ENCODE results near the gene KRT72.

Gene KRT72

GRCh38 chr12:52608826-52609630, 7.8 kb upstream of the KRT72 start:
- no peaks in the 10 kb centered on the region for H3K27me3 ChIP-seq (ENCODE audit: insufficient read depth, low read length)
- no peak overlapping the region for H4K8ac ChIP-seq (ENCODE audit: low read depth, low read length)
- DNase-seq: no peak
- H3K23ac ChIP-seq (ENCODE audit: low read length): no peak overlapping the region
- H3K36me3 ChIP-seq (ENCODE audit: control insufficient read depth in 1 of 2, insufficient read depth in 2 of 2, low read length in 2 of 2): no peaks in the 10 kb centered on the region
- H3K27ac ChIP-seq (ENCODE audit: low read depth, low read length): no peak overlapping the region
- no peak overlapping the region for H3K9ac ChIP-seq (ENCODE audit: low read length)
- H2AK5ac ChIP-seq (ENCODE audit: low read length): no peak overlapping the region
- no peaks in the 10 kb centered on the region for H3K79me2 ChIP-seq (ENCODE audit: control insufficient read depth, insufficient read depth, low read length, poor library complexity)
- no peak overlapping the region for H3K14ac ChIP-seq (ENCODE audit: low read length)
- H2AFZ ChIP-seq (ENCODE audit: insufficient read depth, low read length, poor library complexity): no peak overlapping the region
- WGBS (ENCODE audit: extremely low coverage, insufficient coverage, insufficient read length): no CpG with 5 or more reads among the region's 8 CpGs
- no peaks in the 10 kb centered on the region for H3K79me1 ChIP-seq (ENCODE audit: low read length)
- no peak overlapping the region for H2BK120ac ChIP-seq (ENCODE audit: insufficient read depth, low read length, poor library complexity)
- no peaks in the 10 kb centered on the region for H3K4me1 ChIP-seq (ENCODE audit: control insufficient read depth in 1 of 2, insufficient read depth in 2 of 2, low read length in 2 of 2)
- H3K18ac ChIP-seq (ENCODE audit: low read length): no peak overlapping the region
- no peak overlapping the region for H3K4me2 ChIP-seq (ENCODE audit: low read length)
- no peak overlapping the region for H3K4me3 ChIP-seq (ENCODE audit: low read depth, low read length)
- H4K12ac ChIP-seq (ENCODE audit: low read depth, low read length): no peak overlapping the region
- no peak overlapping the region for H4K91ac ChIP-seq (ENCODE audit: low read depth, low read length)
- peaks cover 6% of the 10 kb centered on the region for H3K9me3 ChIP-seq (ENCODE audit: insufficient read depth, low read depth, low read length)
- no peak overlapping the region for H3K4ac ChIP-seq (ENCODE audit: low read depth, low read length)
- H2BK12ac ChIP-seq (ENCODE audit: low read length): no peak overlapping the region
- H2BK5ac ChIP-seq (ENCODE audit: low read depth, low read length, poor library complexity): no peak overlapping the region

GRCh38 chr12:52608161-52608560, 6.9 kb upstream of the KRT72 start:
- H3K4me2 ChIP-seq (ENCODE audit: low read length): no peak overlapping the region
- no peak overlapping the region for H3K4ac ChIP-seq (ENCODE audit: low read depth, low read length)
- DNase-seq: no peak
- H4K91ac ChIP-seq (ENCODE audit: low read depth, low read length): no peak overlapping the region
- H4K12ac ChIP-seq (ENCODE audit: low read depth, low read length): no peak overlapping the region
- no peak overlapping the region for H3K4me3 ChIP-seq (ENCODE audit: low read depth, low read length)
- no peak overlapping the region for H3K23ac ChIP-seq (ENCODE audit: low read length)
- no CpG with 5 or more reads among the region's 6 CpGs for WGBS (ENCODE audit: extremely low coverage, insufficient coverage, insufficient read length)
- peaks cover 3% of the 10 kb centered on the region for H3K9me3 ChIP-seq (ENCODE audit: insufficient read depth, low read depth, low read length)
- H3K4me1 ChIP-seq (ENCODE audit: control insufficient read depth in 1 of 2, insufficient read depth in 2 of 2, low read length in 2 of 2): no peaks in the 10 kb centered on the region
- H2BK12ac ChIP-seq (ENCODE audit: low read length): no peak overlapping the region
- H3K27me3 ChIP-seq (ENCODE audit: insufficient read depth, low read length): no peaks in the 10 kb centered on the region
- no peak overlapping the region for H3K9ac ChIP-seq (ENCODE audit: low read length)
- H3K79me1 ChIP-seq (ENCODE audit: low read length): no peaks in the 10 kb centered on the region
- H3K36me3 ChIP-seq (ENCODE audit: control insufficient read depth in 1 of 2, insufficient read depth in 2 of 2, low read length in 2 of 2): no peaks in the 10 kb centered on the region
- H3K18ac ChIP-seq (ENCODE audit: low read length): no peak overlapping the region
- H2AK5ac ChIP-seq (ENCODE audit: low read length): no peak overlapping the region
- H4K8ac ChIP-seq (ENCODE audit: low read depth, low read length): no peak overlapping the region
- no peak overlapping the region for H2BK5ac ChIP-seq (ENCODE audit: low read depth, low read length, poor library complexity)
- no peaks in the 10 kb centered on the region for H3K79me2 ChIP-seq (ENCODE audit: control insufficient read depth, insufficient read depth, low read length, poor library complexity)
- no peak overlapping the region for H2BK120ac ChIP-seq (ENCODE audit: insufficient read depth, low read length, poor library complexity)
- no peak overlapping the region for H3K27ac ChIP-seq (ENCODE audit: low read depth, low read length)
- H3K14ac ChIP-seq (ENCODE audit: low read length): no peak overlapping the region
- no peak overlapping the region for H2AFZ ChIP-seq (ENCODE audit: insufficient read depth, low read length, poor library complexity)

GRCh38 chr12:52607314-52607713, 6.1 kb upstream of the KRT72 start:
- H3K9ac ChIP-seq (ENCODE audit: low read length): no peak overlapping the region
- no peaks in the 10 kb centered on the region for H3K79me1 ChIP-seq (ENCODE audit: low read length)
- no CpG with 5 or more reads among the region's 1 CpG for WGBS (ENCODE audit: extremely low coverage, insufficient coverage, insufficient read length)
- no peak overlapping the region for H4K91ac ChIP-seq (ENCODE audit: low read depth, low read length)
- no peak overlapping the region for H2BK5ac ChIP-seq (ENCODE audit: low read depth, low read length, poor library complexity)
- no peak overlapping the region for H2BK120ac ChIP-seq (ENCODE audit: insufficient read depth, low read length, poor library complexity)
- no peaks in the 10 kb centered on the region for H3K36me3 ChIP-seq (ENCODE audit: control insufficient read depth in 1 of 2, insufficient read depth in 2 of 2, low read length in 2 of 2)
- no peak overlapping the region for H3K14ac ChIP-seq (ENCODE audit: low read length)
- no peak for DNase-seq
- H3K79me2 ChIP-seq (ENCODE audit: control insufficient read depth, insufficient read depth, low read length, poor library complexity): no peaks in the 10 kb centered on the region
- no peak overlapping the region for H3K4me3 ChIP-seq (ENCODE audit: low read depth, low read length)
- peaks cover 3% of the 10 kb centered on the region for H3K9me3 ChIP-seq (ENCODE audit: insufficient read depth, low read depth, low read length)
- no peak overlapping the region for H3K27ac ChIP-seq (ENCODE audit: low read depth, low read length)
- no peak overlapping the region for H4K8ac ChIP-seq (ENCODE audit: low read depth, low read length)
- H3K4me1 ChIP-seq (ENCODE audit: control insufficient read depth in 1 of 2, insufficient read depth in 2 of 2, low read length in 2 of 2): no peaks in the 10 kb centered on the region
- H3K18ac ChIP-seq (ENCODE audit: low read length): no peak overlapping the region
- H3K23ac ChIP-seq (ENCODE audit: low read length): no peak overlapping the region
- no peak overlapping the region for H3K4ac ChIP-seq (ENCODE audit: low read depth, low read length)
- H3K27me3 ChIP-seq (ENCODE audit: insufficient read depth, low read length): no peaks in the 10 kb centered on the region
- H3K4me2 ChIP-seq (ENCODE audit: low read length): no peak overlapping the region
- no peak overlapping the region for H4K12ac ChIP-seq (ENCODE audit: low read depth, low read length)
- no peak overlapping the region for H2BK12ac ChIP-seq (ENCODE audit: low read length)
- H2AFZ ChIP-seq (ENCODE audit: insufficient read depth, low read length, poor library complexity): no peak overlapping the region
- no peak overlapping the region for H2AK5ac ChIP-seq (ENCODE audit: low read length)

GRCh38 chr12:52606581-52607218, 5.4 kb upstream of the KRT72 start:
- no peak overlapping the region for H4K12ac ChIP-seq (ENCODE audit: low read depth, low read length)
- no peaks in the 10 kb centered on the region for H3K79me1 ChIP-seq (ENCODE audit: low read length)
- no peaks in the 10 kb centered on the region for H3K4me1 ChIP-seq (ENCODE audit: control insufficient read depth in 1 of 2, insufficient read depth in 2 of 2, low read length in 2 of 2)
- peaks cover 3% of the 10 kb centered on the region for H3K9me3 ChIP-seq (ENCODE audit: insufficient read depth, low read depth, low read length)
- no peak overlapping the region for H2BK5ac ChIP-seq (ENCODE audit: low read depth, low read length, poor library complexity)
- WGBS (ENCODE audit: extremely low coverage, insufficient coverage, insufficient read length): no CpG with 5 or more reads among the region's 7 CpGs
- H3K23ac ChIP-seq (ENCODE audit: low read length): no peak overlapping the region
- no peak overlapping the region for H3K4me3 ChIP-seq (ENCODE audit: low read depth, low read length)
- H2AK5ac ChIP-seq (ENCODE audit: low read length): no peak overlapping the region
- H2BK12ac ChIP-seq (ENCODE audit: low read length): no peak overlapping the region
- H3K9ac ChIP-seq (ENCODE audit: low read length): no peak overlapping the region
- no peak overlapping the region for H2AFZ ChIP-seq (ENCODE audit: insufficient read depth, low read length, poor library complexity)
- H3K27ac ChIP-seq (ENCODE audit: low read depth, low read length): no peak overlapping the region
- no peak overlapping the region for H3K18ac ChIP-seq (ENCODE audit: low read length)
- no peak overlapping the region for H4K91ac ChIP-seq (ENCODE audit: low read depth, low read length)
- DNase-seq: no peak
- no peaks in the 10 kb centered on the region for H3K27me3 ChIP-seq (ENCODE audit: insufficient read depth, low read length)
- no peak overlapping the region for H3K4ac ChIP-seq (ENCODE audit: low read depth, low read length)
- H3K36me3 ChIP-seq (ENCODE audit: control insufficient read depth in 1 of 2, insufficient read depth in 2 of 2, low read length in 2 of 2): no peaks in the 10 kb centered on the region
- no peak overlapping the region for H3K14ac ChIP-seq (ENCODE audit: low read length)
- H2BK120ac ChIP-seq (ENCODE audit: insufficient read depth, low read length, poor library complexity): no peak overlapping the region
- H3K79me2 ChIP-seq (ENCODE audit: control insufficient read depth, insufficient read depth, low read length, poor library complexity): no peaks in the 10 kb centered on the region
- H4K8ac ChIP-seq (ENCODE audit: low read depth, low read length): no peak overlapping the region
- H3K4me2 ChIP-seq (ENCODE audit: low read length): no peak overlapping the region
